ENCODE results near the gene CFAP299. TPM values are rescaled to one million over a fixed set of nuclear protein-coding genes. Genes with fewer than 3 reads are reported as not detected.

The CFAP299 gene
- total and polyA plus RNA-seq, 3 experiments from 2014 or later: not detected

GRCh38 chr4:80948995-80949394, 613.5 kb downstream of the CFAP299 start:
- POLR2A ChIA-PET: no interaction called here
- H3K9me3 Mint-ChIP-seq: no peaks in the 10 kb centered on the region

GRCh38 chr4:80956421-80956820, 620.9 kb downstream of the CFAP299 start:
- Mint-ChIP-seq H3K9me3 (no peaks in the 10 kb centered on the region), H3K36me3 (peaks cover 0 to 2% (median 0%) of the 10 kb centered on the region in 3 donors), H3K4me1 (no peaks in the 10 kb centered on the region), H3K4me3 (no peak overlapping the region), H3K27me3 (peaks cover 3% of the 10 kb centered on the region in 2 donors), H3K27ac (no peak overlapping the region)
- ChIA-PET POLR2A (no interaction called here), CTCF (interaction anchor here (1.1 kb wide), 1 partner anchor 10 kb away, joined by 4 read pairs; no protein-coding TSS in a partner anchor)
- Histone ChIP-seq H3K4me1 (ENCODE audit: insufficient read depth, low read length) (no peaks in the 10 kb centered on the region), H3K27ac (ENCODE audit: low read depth, low read length) (no peak overlapping the region), H3K4me3 (ENCODE audit: low read length) (no peak overlapping the region), H3K36me3 (ENCODE audit: insufficient read depth, low read length) (no peaks in the 10 kb centered on the region), H3K9me3 (ENCODE audit: low read length) (no peaks in the 10 kb centered on the region), H3K27me3 (ENCODE audit: insufficient read depth, low read length, poor library complexity, severe bottlenecking) (no peaks in the 10 kb centered on the region)
- no peak for DNase-seq

More at GRCh38 chr4:80948995-80949394, 613.5 kb downstream of the CFAP299 start:
- CTCF ChIA-PET: no interaction called here
- Histone ChIP-seq H3K9me3 (ENCODE audit: low read length) (no peaks in the 10 kb centered on the region), H3K27me3 (ENCODE audit: insufficient read depth, low read length, poor library complexity, severe bottlenecking) (no peaks in the 10 kb centered on the region), H3K4me1 (ENCODE audit: insufficient read depth, low read length) (no peaks in the 10 kb centered on the region), H3K36me3 (ENCODE audit: insufficient read depth, low read length) (no peaks in the 10 kb centered on the region), H3K4me3 (ENCODE audit: low read length) (no peak overlapping the region), H3K27ac (ENCODE audit: low read depth, low read length) (no peak overlapping the region)
- H3K4me3 Mint-ChIP-seq: no peak overlapping the region
- H3K36me3 Mint-ChIP-seq: no peaks in the 10 kb centered on the region
- peaks cover 7 to 10% of the 10 kb centered on the region in 2 donors for H3K27me3 Mint-ChIP-seq
- no peak overlapping the region for H3K27ac Mint-ChIP-seq
- no peak for DNase-seq
- no peaks in the 10 kb centered on the region for H3K4me1 Mint-ChIP-seq

GRCh38 chr4:80963051-80963450, 627.5 kb downstream of the CFAP299 start:
- H3K9me3 Mint-ChIP-seq: no peaks in the 10 kb centered on the region
- Histone ChIP-seq H3K27me3 (ENCODE audit: insufficient read depth, low read length, poor library complexity, severe bottlenecking) (no peaks in the 10 kb centered on the region), H3K4me1 (ENCODE audit: insufficient read depth, low read length) (no peaks in the 10 kb centered on the region), H3K9me3 (ENCODE audit: low read length) (no peaks in the 10 kb centered on the region), H3K36me3 (ENCODE audit: insufficient read depth, low read length) (no peaks in the 10 kb centered on the region), H3K27ac (ENCODE audit: low read depth, low read length) (no peak overlapping the region), H3K4me3 (ENCODE audit: low read length) (no peak overlapping the region)
- H3K4me3 Mint-ChIP-seq: no peak overlapping the region
- CTCF ChIA-PET: no interaction called here
- no peaks in the 10 kb centered on the region for H3K4me1 Mint-ChIP-seq
- POLR2A ChIA-PET: no interaction called here
- peaks cover 0 to 3% of the 10 kb centered on the region in 2 donors for H3K27me3 Mint-ChIP-seq
- H3K36me3 Mint-ChIP-seq: no peaks in the 10 kb centered on the region
- H3K27ac Mint-ChIP-seq: no peak overlapping the region
- DNase-seq: no peak

- Mint-ChIP-seq H3K36me3 (no peaks in the 10 kb centered on the region), H3K4me3 (no peak overlapping the region), H3K9me3 (peaks cover 0 to 1% (median 0%) of the 10 kb centered on the region in 5 donors), H3K4me1 (no peaks in the 10 kb centered on the region), H3K27me3 (peaks cover 3 to 4% of the 10 kb centered on the region in 2 donors), H3K27ac (no peak overlapping the region)
- Histone ChIP-seq H3K9me3 (ENCODE audit: low read length) (no peaks in the 10 kb centered on the region), H3K36me3 (ENCODE audit: insufficient read depth, low read length) (no peaks in the 10 kb centered on the region), H3K27me3 (ENCODE audit: insufficient read depth, low read length, poor library complexity, severe bottlenecking) (no peaks in the 10 kb centered on the region), H3K4me1 (ENCODE audit: insufficient read depth, low read length) (no peaks in the 10 kb centered on the region), H3K4me3 (ENCODE audit: low read length) (no peak overlapping the region), H3K27ac (ENCODE audit: low read depth, low read length) (no peak overlapping the region)
- ChIA-PET CTCF (no interaction called here), POLR2A (no interaction called here)
- no peak for DNase-seq
Observed at GRCh38 chr4:80967346-80967745, 631.8 kb downstream of the CFAP299 start.

GRCh38 chr4:80980239-80980638, 644.7 kb downstream of the CFAP299 start:
- Histone ChIP-seq H3K36me3 (ENCODE audit: insufficient read depth, low read length) (no peaks in the 10 kb centered on the region), H3K4me1 (ENCODE audit: insufficient read depth, low read length) (no peaks in the 10 kb centered on the region), H3K9me3 (ENCODE audit: low read length) (no peaks in the 10 kb centered on the region), H3K27me3 (ENCODE audit: insufficient read depth, low read length, poor library complexity, severe bottlenecking) (no peaks in the 10 kb centered on the region), H3K4me3 (ENCODE audit: low read length) (no peak overlapping the region), H3K27ac (ENCODE audit: low read depth, low read length) (no peak overlapping the region)
- Mint-ChIP-seq H3K9me3 (peaks cover 0 to 2% (median 0%) of the 10 kb centered on the region in 5 donors), H3K4me3 (no peak overlapping the region), H3K4me1 (no peaks in the 10 kb centered on the region), H3K27me3 (peaks cover 11 to 48% of the 10 kb centered on the region in 2 donors), H3K36me3 (no peaks in the 10 kb centered on the region), H3K27ac (no peak overlapping the region)
- DNase-seq: no peak
- CTCF ChIA-PET: interaction anchor here (1.7 kb wide), 1 partner anchor 10 kb away, joined by 5 read pairs; no protein-coding TSS in a partner anchor
- POLR2A ChIA-PET: no interaction called here

- Mint-ChIP-seq H3K4me3 (no peak overlapping the region), H3K36me3 (no peaks in the 10 kb centered on the region), H3K27ac (no peak overlapping the region), H3K4me1 (peaks cover 0 to 3% (median 2%) of the 10 kb centered on the region in 3 donors), H3K27me3 (peaks cover 2 to 29% of the 10 kb centered on the region in 2 donors), H3K9me3 (no peaks in the 10 kb centered on the region)
- no peak for DNase-seq
- CTCF ChIA-PET: interaction anchor here (0.7 to 5.6 kb wide), 2 partner anchors 19 to 621 kb away, joined by 3 to 33 read pairs; no protein-coding TSS in a partner anchor
- Histone ChIP-seq H3K4me3 (ENCODE audit: low read length) (no peak overlapping the region), H3K9me3 (ENCODE audit: low read length) (no peaks in the 10 kb centered on the region), H3K4me1 (ENCODE audit: insufficient read depth, low read length) (no peaks in the 10 kb centered on the region), H3K27me3 (ENCODE audit: insufficient read depth, low read length, poor library complexity, severe bottlenecking) (no peaks in the 10 kb centered on the region), H3K27ac (ENCODE audit: low read depth, low read length) (no peak overlapping the region), H3K36me3 (ENCODE audit: insufficient read depth, low read length) (no peaks in the 10 kb centered on the region)
- POLR2A ChIA-PET: no interaction called here
Observed at GRCh38 chr4:80986011-80986410, 650.5 kb downstream of the CFAP299 start.

GRCh38 chr4:80989921-80990544, 654.5 kb downstream of the CFAP299 start:
- Histone ChIP-seq H3K9me3 (ENCODE audit: low read length) (no peaks in the 10 kb centered on the region), H3K4me1 (ENCODE audit: insufficient read depth, low read length) (no peaks in the 10 kb centered on the region), H3K36me3 (ENCODE audit: insufficient read depth, low read length) (no peaks in the 10 kb centered on the region), H3K27me3 (ENCODE audit: insufficient read depth, low read length, poor library complexity, severe bottlenecking) (no peaks in the 10 kb centered on the region), H3K27ac (ENCODE audit: low read depth, low read length) (no peak overlapping the region), H3K4me3 (ENCODE audit: low read length) (no peak overlapping the region)
- DNase-seq: peak in 3 of 5 donors; percentile 23 to 45 (median 38)
- Mint-ChIP-seq H3K4me3 (no peak overlapping the region), H3K9me3 (no peaks in the 10 kb centered on the region), H3K27ac (no peak overlapping the region), H3K27me3 (peaks cover 0 to 30% of the 10 kb centered on the region in 2 donors), H3K36me3 (no peaks in the 10 kb centered on the region), H3K4me1 (peaks cover 0 to 3% (median 2%) of the 10 kb centered on the region in 3 donors)
- ChIA-PET CTCF (interaction anchor here (0.7 to 5.6 kb wide), 12 partner anchors 9 to 628 kb away, joined by 3 to 33 read pairs (median 4); no protein-coding TSS in a partner anchor), POLR2A (no interaction called here)

- no peak overlapping the region for H3K4me3 ChIP-seq (ENCODE audit: low read length)
- H3K27ac ChIP-seq (ENCODE audit: low read depth, low read length): no peak overlapping the region
- Mint-ChIP-seq H3K36me3 (no peaks in the 10 kb centered on the region), H3K27ac (no peak overlapping the region), H3K4me1 (peaks cover 0 to 3% (median 2%) of the 10 kb centered on the region in 3 donors), H3K9me3 (no peaks in the 10 kb centered on the region), H3K4me3 (no peak overlapping the region), H3K27me3 (peaks cover 1 to 30% of the 10 kb centered on the region in 2 donors)
- no peaks in the 10 kb centered on the region for H3K36me3 ChIP-seq (ENCODE audit: insufficient read depth, low read length)
- ChIA-PET POLR2A (no interaction called here), CTCF (interaction anchor here (0.8 to 5.6 kb wide), 4 partner anchors 49 to 628 kb away, joined by 3 to 33 read pairs (median 14); no protein-coding TSS in a partner anchor)
- H3K9me3 ChIP-seq (ENCODE audit: low read length): no peaks in the 10 kb centered on the region
- H3K27me3 ChIP-seq (ENCODE audit: insufficient read depth, low read length, poor library complexity, severe bottlenecking): no peaks in the 10 kb centered on the region
- H3K4me1 ChIP-seq (ENCODE audit: insufficient read depth, low read length): no peaks in the 10 kb centered on the region
- DNase-seq: no peak
Observed at GRCh38 chr4:80990851-80991250, 655.3 kb downstream of the CFAP299 start.

All from CD8-positive, alpha-beta memory T cell (primary cell).